Measurements from ENCODE around the gene GALNT7. TPM values are rescaled to one million over a fixed set of nuclear protein-coding genes. Genes with fewer than 3 reads are reported as not detected.
A peak's percentile ranks its signal among the peaks of the same experiment; 100 is the strongest.

The GALNT7 gene
- total RNA-seq, 1 donor from 2014 or later = 24.7 TPM

GRCh38 chr4:173282626-173283025 lies 114.0 kb downstream of the GALNT7 start:
- no peak overlapping the region for H3K4me3 ChIP-seq (ENCODE audit: low read depth, low read length)
- no peaks in the 10 kb centered on the region for H3K36me3 ChIP-seq (ENCODE audit: control insufficient read depth, insufficient read depth, low read length)
- DNase-seq (ENCODE audit: low read depth) (no peak), FAIRE-seq (no peak)
- TF ChIP-seq CTCF (IDR thresholded peaks at IDR 0.05; ENCODE audit: insufficient read depth, low read length, severe bottlenecking) = no peak
- no peaks in the 10 kb centered on the region for H3K27me3 ChIP-seq (ENCODE audit: control insufficient read depth, insufficient read depth, low read length)

GRCh38 chr4:173284463-173284862 lies 115.9 kb downstream of the GALNT7 start:
- no peak for TF ChIP-seq CTCF (IDR thresholded peaks at IDR 0.05; ENCODE audit: insufficient read depth, low read length, severe bottlenecking)
- DNase-seq (ENCODE audit: low read depth) = no peak
- no peaks in the 10 kb centered on the region for H3K36me3 ChIP-seq (ENCODE audit: control insufficient read depth, insufficient read depth, low read length)
- no peak overlapping the region for H3K4me3 ChIP-seq (ENCODE audit: low read depth, low read length)
- H3K27me3 ChIP-seq (ENCODE audit: control insufficient read depth, insufficient read depth, low read length) = no peaks in the 10 kb centered on the region
- no peak for FAIRE-seq

- TF ChIP-seq CTCF (IDR thresholded peaks at IDR 0.05; ENCODE audit: insufficient read depth, low read length, severe bottlenecking) = no peak
- DNase-seq (ENCODE audit: low read depth) = no peak
- Histone ChIP-seq H3K27me3 (ENCODE audit: control insufficient read depth, insufficient read depth, low read length) (no peaks in the 10 kb centered on the region), H3K4me3 (ENCODE audit: low read depth, low read length) (no peak overlapping the region), H3K36me3 (ENCODE audit: control insufficient read depth, insufficient read depth, low read length) (no peaks in the 10 kb centered on the region)
- no peak for FAIRE-seq
Observed at GRCh38 chr4:173287486-173287885, 118.9 kb downstream of the GALNT7 start.

- FAIRE-seq = no peak
- peak; percentile 52 for DNase-seq (ENCODE audit: low read depth)
- peak; percentile 51 for TF ChIP-seq CTCF (IDR thresholded peaks at IDR 0.05; ENCODE audit: insufficient read depth, low read length, severe bottlenecking)
- Histone ChIP-seq H3K36me3 (ENCODE audit: control insufficient read depth, insufficient read depth, low read length) (no peaks in the 10 kb centered on the region), H3K27me3 (ENCODE audit: control insufficient read depth, insufficient read depth, low read length) (no peaks in the 10 kb centered on the region), H3K4me3 (ENCODE audit: low read depth, low read length) (no peak overlapping the region)
Observed at GRCh38 chr4:173288296-173288695, 119.7 kb downstream of the GALNT7 start.

- DNase-seq (ENCODE audit: low read depth) (peak; percentile 10), FAIRE-seq (no peak)
- no peaks in the 10 kb centered on the region for H3K36me3 ChIP-seq (ENCODE audit: control insufficient read depth, insufficient read depth, low read length)
- H3K4me3 ChIP-seq (ENCODE audit: low read depth, low read length) = no peak overlapping the region
- TF ChIP-seq CTCF (IDR thresholded peaks at IDR 0.05; ENCODE audit: insufficient read depth, low read length, severe bottlenecking) = no peak
- H3K27me3 ChIP-seq (ENCODE audit: control insufficient read depth, insufficient read depth, low read length) = no peaks in the 10 kb centered on the region
Observed at GRCh38 chr4:173288698-173289352, 120.2 kb downstream of the GALNT7 start.

- no peak for TF ChIP-seq CTCF (IDR thresholded peaks at IDR 0.05; ENCODE audit: insufficient read depth, low read length, severe bottlenecking)
- Histone ChIP-seq H3K4me3 (ENCODE audit: low read depth, low read length) (no peak overlapping the region), H3K27me3 (ENCODE audit: control insufficient read depth, insufficient read depth, low read length) (no peaks in the 10 kb centered on the region), H3K36me3 (ENCODE audit: control insufficient read depth, insufficient read depth, low read length) (no peaks in the 10 kb centered on the region)
- DNase-seq (ENCODE audit: low read depth) = no peak
- FAIRE-seq = peak; percentile 86
Observed at GRCh38 chr4:173289353-173289727, 120.7 kb downstream of the GALNT7 start.

Data from bronchial epithelial cell (primary cell).